ENCODE data around the gene HPSE2. TPM values are rescaled to one million over a fixed set of nuclear protein-coding genes. Genes with fewer than 3 reads are reported as not detected.

Gene HPSE2
- total RNA-seq, 1 experiment from 2014 or later = 0.20 TPM

DNA sequence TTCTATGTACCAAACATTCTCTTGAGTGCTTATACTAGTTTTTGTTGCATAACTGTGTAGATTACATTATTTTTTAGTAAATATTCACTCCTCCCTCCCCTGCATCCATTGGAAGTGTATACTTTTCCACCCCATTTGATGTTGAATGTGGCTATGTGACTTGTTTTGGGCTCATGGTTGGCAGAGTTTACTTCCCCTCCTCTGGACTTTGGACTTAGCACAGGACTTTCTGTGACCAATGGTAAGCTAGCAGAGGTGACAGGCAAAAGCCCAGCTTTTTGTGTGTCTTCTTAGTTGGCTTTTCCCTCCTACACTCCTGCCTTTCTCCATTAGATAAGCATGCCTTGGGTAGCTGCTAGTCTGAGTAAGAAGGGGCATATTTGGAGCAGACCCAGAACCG is 353.9 kb downstream of the HPSE2 start:
- no peak overlapping the region for H2BK5ac ChIP-seq (ENCODE audit: insufficient read length, low read length)
- no peak overlapping the region for H3K23ac ChIP-seq (ENCODE audit: insufficient read length, low read depth, low read length)
- no peak overlapping the region for H3K27ac ChIP-seq (ENCODE audit: insufficient read length, low read depth, low read length)
- no peak overlapping the region for H2BK120ac ChIP-seq (ENCODE audit: low read depth, low read length, poor library complexity, severe bottlenecking)
- H3K4me1 ChIP-seq (ENCODE audit: insufficient read depth, low read length) = no peaks in the 10 kb centered on the region
- H3K4me2 ChIP-seq (ENCODE audit: insufficient read depth, insufficient read length, low read length) = no peak overlapping the region
- H3K27ac Mint-ChIP-seq = no peak overlapping the region
- no peaks in the 10 kb centered on the region for H3K9me3 Mint-ChIP-seq
- H4K5ac ChIP-seq (ENCODE audit: insufficient read length, low read depth, low read length) = no peak overlapping the region
- H2AFZ ChIP-seq (ENCODE audit: low read length) = no peak overlapping the region
- H3K27me3 Mint-ChIP-seq (ENCODE audit: low read depth) = no peaks in the 10 kb centered on the region
- no peak overlapping the region for H3K9ac ChIP-seq (ENCODE audit: extremely low read depth, insufficient read length, low read length)
- H4K20me1 ChIP-seq (ENCODE audit: control insufficient read depth, insufficient read depth, insufficient read length) = no peaks in the 10 kb centered on the region
- H3K14ac ChIP-seq (ENCODE audit: insufficient read depth, low read length) = no peak overlapping the region
- WGBS (ENCODE audit: extremely low coverage, insufficient read length, low lambda C conversion rate) = no CpG with 5 or more reads among the region's 1 CpG
- H3K18ac ChIP-seq (ENCODE audit: insufficient read length, low read depth, low read length) = no peak overlapping the region
- no peak overlapping the region for H2BK20ac ChIP-seq (ENCODE audit: low read depth, low read length, poor library complexity, severe bottlenecking)
- no peak overlapping the region for H3K56ac ChIP-seq (ENCODE audit: insufficient read length, low read depth, low read length)
- H3K4ac ChIP-seq (ENCODE audit: low read depth, low read length) = no peak overlapping the region
- H4K8ac ChIP-seq (replicated peaks; ENCODE audit: insufficient read length, low read depth, low read length) = no peak overlapping the region
- H3K23me2 ChIP-seq (ENCODE audit: insufficient read length, low read depth, low read length, poor library complexity, severe bottlenecking) = no peaks in the 10 kb centered on the region
- H3K4me3 Mint-ChIP-seq = no peak overlapping the region
- TF ChIP-seq, protein P1, sequence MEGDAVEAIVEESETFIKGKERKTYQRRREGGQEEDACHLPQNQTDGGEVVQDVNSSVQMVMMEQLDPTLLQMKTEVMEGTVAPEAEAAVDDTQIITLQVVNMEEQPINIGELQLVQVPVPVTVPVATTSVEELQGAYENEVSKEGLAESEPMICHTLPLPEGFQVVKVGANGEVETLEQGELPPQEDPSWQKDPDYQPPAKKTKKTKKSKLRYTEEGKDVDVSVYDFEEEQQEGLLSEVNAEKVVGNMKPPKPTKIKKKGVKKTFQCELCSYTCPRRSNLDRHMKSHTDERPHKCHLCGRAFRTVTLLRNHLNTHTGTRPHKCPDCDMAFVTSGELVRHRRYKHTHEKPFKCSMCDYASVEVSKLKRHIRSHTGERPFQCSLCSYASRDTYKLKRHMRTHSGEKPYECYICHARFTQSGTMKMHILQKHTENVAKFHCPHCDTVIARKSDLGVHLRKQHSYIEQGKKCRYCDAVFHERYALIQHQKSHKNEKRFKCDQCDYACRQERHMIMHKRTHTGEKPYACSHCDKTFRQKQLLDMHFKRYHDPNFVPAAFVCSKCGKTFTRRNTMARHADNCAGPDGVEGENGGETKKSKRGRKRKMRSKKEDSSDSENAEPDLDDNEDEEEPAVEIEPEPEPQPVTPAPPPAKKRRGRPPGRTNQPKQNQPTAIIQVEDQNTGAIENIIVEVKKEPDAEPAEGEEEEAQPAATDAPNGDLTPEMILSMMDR (conservative IDR thresholded peaks at IDR 0.05) = no peak
- H2BK12ac ChIP-seq (ENCODE audit: insufficient read length, low read depth, low read length) = no peak overlapping the region
- H3K36me3 Mint-ChIP-seq (ENCODE audit: insufficient read depth in 1 of 3, low read depth in 3 of 3) = no peaks in the 10 kb centered on the region
- H2AK5ac ChIP-seq (ENCODE audit: insufficient read length, low read length) = no peak overlapping the region
- H3K79me1 ChIP-seq (ENCODE audit: insufficient read depth, low read depth, low read length, poor library complexity, severe bottlenecking) = no peaks in the 10 kb centered on the region
- DNase-seq = no peak
- H3T11ph ChIP-seq (ENCODE audit: low read length) = no peak overlapping the region
- H3K9me3 ChIP-seq (ENCODE audit: control insufficient read depth, low read depth, low read length) = no peaks in the 10 kb centered on the region
- no peaks in the 10 kb centered on the region for H3K79me2 ChIP-seq (ENCODE audit: insufficient read depth, low read length)
- H3K27me3 ChIP-seq (ENCODE audit: insufficient read depth, low read length) = no peaks in the 10 kb centered on the region
- H3K4me1 Mint-ChIP-seq = 0 out of 4 replicates have a peak, but pooled peaks cover 0 to 3% of the 10 kb centered on the region in 2 experiments
- no peak overlapping the region for H4K91ac ChIP-seq (ENCODE audit: insufficient read length, low read depth, low read length)
- no peak overlapping the region for H2BK15ac ChIP-seq (ENCODE audit: low read depth, low read length)
